Panc1 (cell line): ENCODE measurements around the gene NDUFS6.

Source experiments
- POLR2AphosphoS5 ChIP-seq: IDR thresholded peaks from 2 replicates; pipeline ENCODE4 v1.6.1; 2012; ENCODE audit warnings: mild to moderate bottlenecking, low read depth, low read length, moderate library complexity
- TF ChIP-seq, protein P1 (sequence below): fragments of 450-650 bp; IDR thresholded peaks from 2 replicates; pipeline ENCODE4 v1.5.1; 2017; ENCODE audit warnings: mild to moderate bottlenecking
- TF ChIP-seq, protein P2 (sequence below), 2 experiments: IDR thresholded peaks; 2 replicates each; pipeline ENCODE4 v1.6.1; 2011 to 2012; ENCODE audit warnings: low read depth in 2 of 2, control low read depth in 1 of 2, low read length in 1 of 2, mild to moderate bottlenecking in 1 of 2, moderate library complexity in 1 of 2; ENCODE audit not compliant: insufficient read depth in 1 of 2

DNA sequence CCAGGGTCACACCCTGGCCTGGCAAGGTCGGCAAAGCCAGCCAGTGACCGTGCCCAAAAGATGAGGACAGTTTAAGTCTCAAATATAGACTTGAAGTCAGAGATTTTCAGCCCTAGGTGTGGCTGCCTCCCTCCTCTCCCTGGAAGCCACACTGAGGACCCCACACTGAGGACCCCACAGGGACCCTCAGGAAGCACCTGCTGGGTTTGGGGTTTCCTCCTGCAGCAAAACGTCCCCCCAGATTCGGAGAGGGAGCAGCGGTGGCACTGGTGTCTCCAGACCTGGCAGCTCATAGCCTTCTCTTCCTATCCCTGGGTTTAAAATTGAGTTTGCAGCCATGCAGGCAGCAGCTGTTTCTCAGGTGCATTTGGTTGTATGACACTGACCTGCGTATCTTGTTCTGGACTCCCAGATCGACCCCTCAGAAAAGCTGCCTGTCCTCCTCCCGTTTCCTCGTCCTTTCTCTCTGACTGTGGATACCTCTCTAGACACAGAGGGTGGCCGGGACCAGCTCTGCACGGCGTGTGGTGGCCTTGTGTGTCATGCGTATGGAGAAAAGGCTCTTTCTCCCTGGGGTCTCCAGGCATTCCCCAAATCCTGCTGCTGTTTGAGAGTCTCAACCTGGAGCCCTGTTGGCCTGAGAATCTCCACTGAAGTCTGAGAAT is 38.2 kb upstream of the NDUFS6 start:
- TF ChIP-seq, protein P1, sequence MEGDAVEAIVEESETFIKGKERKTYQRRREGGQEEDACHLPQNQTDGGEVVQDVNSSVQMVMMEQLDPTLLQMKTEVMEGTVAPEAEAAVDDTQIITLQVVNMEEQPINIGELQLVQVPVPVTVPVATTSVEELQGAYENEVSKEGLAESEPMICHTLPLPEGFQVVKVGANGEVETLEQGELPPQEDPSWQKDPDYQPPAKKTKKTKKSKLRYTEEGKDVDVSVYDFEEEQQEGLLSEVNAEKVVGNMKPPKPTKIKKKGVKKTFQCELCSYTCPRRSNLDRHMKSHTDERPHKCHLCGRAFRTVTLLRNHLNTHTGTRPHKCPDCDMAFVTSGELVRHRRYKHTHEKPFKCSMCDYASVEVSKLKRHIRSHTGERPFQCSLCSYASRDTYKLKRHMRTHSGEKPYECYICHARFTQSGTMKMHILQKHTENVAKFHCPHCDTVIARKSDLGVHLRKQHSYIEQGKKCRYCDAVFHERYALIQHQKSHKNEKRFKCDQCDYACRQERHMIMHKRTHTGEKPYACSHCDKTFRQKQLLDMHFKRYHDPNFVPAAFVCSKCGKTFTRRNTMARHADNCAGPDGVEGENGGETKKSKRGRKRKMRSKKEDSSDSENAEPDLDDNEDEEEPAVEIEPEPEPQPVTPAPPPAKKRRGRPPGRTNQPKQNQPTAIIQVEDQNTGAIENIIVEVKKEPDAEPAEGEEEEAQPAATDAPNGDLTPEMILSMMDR = no peak
- TF ChIP-seq POLR2AphosphoS5 = no peak
- TF ChIP-seq, protein P2, sequence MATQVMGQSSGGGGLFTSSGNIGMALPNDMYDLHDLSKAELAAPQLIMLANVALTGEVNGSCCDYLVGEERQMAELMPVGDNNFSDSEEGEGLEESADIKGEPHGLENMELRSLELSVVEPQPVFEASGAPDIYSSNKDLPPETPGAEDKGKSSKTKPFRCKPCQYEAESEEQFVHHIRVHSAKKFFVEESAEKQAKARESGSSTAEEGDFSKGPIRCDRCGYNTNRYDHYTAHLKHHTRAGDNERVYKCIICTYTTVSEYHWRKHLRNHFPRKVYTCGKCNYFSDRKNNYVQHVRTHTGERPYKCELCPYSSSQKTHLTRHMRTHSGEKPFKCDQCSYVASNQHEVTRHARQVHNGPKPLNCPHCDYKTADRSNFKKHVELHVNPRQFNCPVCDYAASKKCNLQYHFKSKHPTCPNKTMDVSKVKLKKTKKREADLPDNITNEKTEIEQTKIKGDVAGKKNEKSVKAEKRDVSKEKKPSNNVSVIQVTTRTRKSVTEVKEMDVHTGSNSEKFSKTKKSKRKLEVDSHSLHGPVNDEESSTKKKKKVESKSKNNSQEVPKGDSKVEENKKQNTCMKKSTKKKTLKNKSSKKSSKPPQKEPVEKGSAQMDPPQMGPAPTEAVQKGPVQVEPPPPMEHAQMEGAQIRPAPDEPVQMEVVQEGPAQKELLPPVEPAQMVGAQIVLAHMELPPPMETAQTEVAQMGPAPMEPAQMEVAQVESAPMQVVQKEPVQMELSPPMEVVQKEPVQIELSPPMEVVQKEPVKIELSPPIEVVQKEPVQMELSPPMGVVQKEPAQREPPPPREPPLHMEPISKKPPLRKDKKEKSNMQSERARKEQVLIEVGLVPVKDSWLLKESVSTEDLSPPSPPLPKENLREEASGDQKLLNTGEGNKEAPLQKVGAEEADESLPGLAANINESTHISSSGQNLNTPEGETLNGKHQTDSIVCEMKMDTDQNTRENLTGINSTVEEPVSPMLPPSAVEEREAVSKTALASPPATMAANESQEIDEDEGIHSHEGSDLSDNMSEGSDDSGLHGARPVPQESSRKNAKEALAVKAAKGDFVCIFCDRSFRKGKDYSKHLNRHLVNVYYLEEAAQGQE (IDR thresholded peaks at IDR 0.05; ENCODE audit: insufficient read depth in 1 of 2, low read depth in 2 of 2, low read length in 1 of 2) = no peak
